Measurements from ENCODE around the gene TCN2. TPM values are rescaled to one million over a fixed set of nuclear protein-coding genes. Genes with fewer than 3 reads are reported as not detected.

Gene TCN2
- total RNA-seq, 1 experiment from 2014 or later: 2.2 TPM

- ATAC-seq: peak; percentile 55
- peak overlapping the region in 1 of 2 experiments; percentile 29; a peak in 2 of 4 replicates for H3K4me3 ChIP-seq (replicated peaks in 1 of 2; ENCODE audit: low read depth in 1 of 2, low read length in 2 of 2)
Observed at GRCh38 chr22:30609260-30610185, 2.5 kb downstream of the TCN2 start.

GRCh38 chr22:30610299-30610698 lies 3.3 kb downstream of the TCN2 start:
- no peaks in the 10 kb centered on the region for H4K20me1 ChIP-seq (ENCODE audit: insufficient read depth)
- DNase-seq (ENCODE audit: low read depth, low spot score): no peak
- H3K9ac ChIP-seq (ENCODE audit: low read length): no peak overlapping the region
- H2AFZ ChIP-seq (ENCODE audit: low read depth, low read length, poor library complexity, severe bottlenecking): no peak overlapping the region
- no peaks in the 10 kb centered on the region for H3K9me3 ChIP-seq (ENCODE audit: control insufficient read depth in 1 of 2, insufficient read depth in 1 of 2, low read depth in 1 of 2, low read length in 2 of 2)
- no peaks in the 10 kb centered on the region for H3K36me3 ChIP-seq (ENCODE audit: control insufficient read depth in 1 of 2, insufficient read depth in 2 of 2, low read length in 2 of 2)
- CTCF ChIA-PET: interaction anchor here (1.0 to 1.4 kb wide), 2 partner anchors 24 to 145 kb away, joined by 3 to 5 read pairs; no protein-coding TSS in a partner anchor
- H3K9me2 ChIP-seq (ENCODE audit: insufficient read depth): no peaks in the 10 kb centered on the region
- no peak overlapping the region for H3K4me2 ChIP-seq (ENCODE audit: low read length)
- RAD21 ChIA-PET (ENCODE audit: low non-redundant PET in 1 of 2, low total read pairs in 2 of 2, uncharacterized antibody in 2 of 2, unreplicated experiment in 2 of 2): no interaction called here
- H3K4me1 ChIP-seq (ENCODE audit: control insufficient read depth in 1 of 2, insufficient read depth in 2 of 2, low read length in 2 of 2): peaks cover 22 to 45% of the 10 kb centered on the region in 2 experiments
- H3K4me3 ChIP-seq (replicated peaks in 1 of 2; ENCODE audit: low read depth in 1 of 2, low read length in 2 of 2): no peak overlapping the region
- intact Hi-C loops (cut with micrococcal nuclease): no loop called here
- POLR2A ChIA-PET: no interaction called here
- no peaks in the 10 kb centered on the region for H3K79me2 ChIP-seq (ENCODE audit: insufficient read depth, low read length)
- no peak for ATAC-seq
- no peak overlapping the region for H3K27ac ChIP-seq (ENCODE audit: low read depth, low read length)
- no TSS peak for BruUV-seq (replicated peaks)
- H3K27me3 ChIP-seq (ENCODE audit: insufficient read depth, low read length): no peaks in the 10 kb centered on the region
- TF ChIP-seq YY1 (IDR thresholded peaks at IDR 0.05; ENCODE audit: extremely low read depth, insufficient replicate concordance, low read depth, low read length) (no peak), POLR2AphosphoS5 (IDR thresholded peaks at IDR 0.05; ENCODE audit: low read depth, low read length) (no peak), ZNF274 (IDR thresholded peaks at IDR 0.05; ENCODE audit: low read depth, low read length) (no peak), EZH2phosphoT487 (IDR thresholded peaks at IDR 0.05; ENCODE audit: borderline replicate concordance) (no peak), EZH2 (IDR thresholded peaks at IDR 0.05) (no peak), FOSL1 (IDR thresholded peaks at IDR 0.05; ENCODE audit: low read depth) (no peak), CEBPB (IDR thresholded peaks at IDR 0.05; ENCODE audit: low read depth) (no peak), MAX (IDR thresholded peaks at IDR 0.05) (no peak), CTCF (IDR thresholded peaks at IDR 0.05 in 2 of 3, conservative IDR thresholded peaks at IDR 0.05 in 1 of 3; ENCODE audit: borderline replicate concordance in 1 of 3, insufficient read depth in 1 of 3, low read depth in 2 of 3, low read length in 2 of 3) (no peak), JUND (IDR thresholded peaks at IDR 0.05) (no peak), REST (IDR thresholded peaks at IDR 0.05; ENCODE audit: low read depth) (no peak)

More at GRCh38 chr22:30609260-30610185, 2.5 kb downstream of the TCN2 start:
- no peaks in the 10 kb centered on the region for H4K20me1 ChIP-seq (ENCODE audit: insufficient read depth)
- 0 out of 2 replicates have a peak, but pooled peaks have one; percentile 27 for TF ChIP-seq JUND (IDR thresholded peaks at IDR 0.05)
- TF ChIP-seq POLR2AphosphoS5 (IDR thresholded peaks at IDR 0.05; ENCODE audit: low read depth, low read length): no peak; the same call in 1 of the 2 replicates
- peak; percentile 47; the same call in 1 of the 2 replicates for TF ChIP-seq FOSL1 (IDR thresholded peaks at IDR 0.05; ENCODE audit: low read depth)
- H3K27ac ChIP-seq (ENCODE audit: low read depth, low read length): peak overlapping the region; percentile 6
- CTCF ChIA-PET: interaction anchor here (1.0 to 1.4 kb wide), 2 partner anchors 25 to 146 kb away, joined by 3 to 5 read pairs; no protein-coding TSS in a partner anchor
- RAD21 ChIA-PET (ENCODE audit: low non-redundant PET in 1 of 2, low total read pairs in 2 of 2, uncharacterized antibody in 2 of 2, unreplicated experiment in 2 of 2): no interaction called here
- peak overlapping the region; percentile 82 for H2AFZ ChIP-seq (ENCODE audit: low read depth, low read length, poor library complexity, severe bottlenecking)
- no peaks in the 10 kb centered on the region for H3K79me2 ChIP-seq (ENCODE audit: insufficient read depth, low read length)
- H3K27me3 ChIP-seq (ENCODE audit: insufficient read depth, low read length): no peaks in the 10 kb centered on the region
- H3K9me2 ChIP-seq (ENCODE audit: insufficient read depth): no peaks in the 10 kb centered on the region
- DNase-seq (ENCODE audit: low read depth, low spot score): no peak
- no peaks in the 10 kb centered on the region for H3K9me3 ChIP-seq (ENCODE audit: control insufficient read depth in 1 of 2, insufficient read depth in 1 of 2, low read depth in 1 of 2, low read length in 2 of 2)
- H3K9ac ChIP-seq (ENCODE audit: low read length): peak overlapping the region; percentile 36
- H3K4me2 ChIP-seq (ENCODE audit: low read length): peak overlapping the region; percentile 78
- no TSS peak for BruUV-seq (replicated peaks)
- H3K36me3 ChIP-seq (ENCODE audit: control insufficient read depth in 1 of 2, insufficient read depth in 2 of 2, low read length in 2 of 2): no peaks in the 10 kb centered on the region
- POLR2A ChIA-PET: no interaction called here
- intact Hi-C loops (cut with micrococcal nuclease): loop anchor here (10.0 kb wide), 1 partner anchor 145 kb away; no protein-coding TSS in a partner anchor
- peaks cover 22 to 47% of the 10 kb centered on the region in 2 experiments for H3K4me1 ChIP-seq (ENCODE audit: control insufficient read depth in 1 of 2, insufficient read depth in 2 of 2, low read length in 2 of 2)

Measured in HCT116 (cell line).